RWPE2 (cell line): ENCODE measurements around the gene PHF2.

ENCODE experiments used
- ATAC-seq: fragments of 200-7000 bp; cut with Tn5 transposase; 3 replicates; pipeline ENCODE4 v1.9.1; 2021; ENCODE audit warnings: low read depth
- DNase-seq: peaks from one replicate; pipeline ENCODE4 v3.0.0-alpha.2; 2020; ENCODE audit warnings: low spot score
- H3K27ac ChIP-seq: fragments of 450-650 bp; 2 replicates; pipeline ENCODE4 v1.5.1; 2017; ENCODE audit warnings: mild to moderate bottlenecking; ENCODE audit not compliant: poor library complexity, severe bottlenecking
- H3K27me3 ChIP-seq: fragments of 250-450 bp; sonication (Bioruptor Pico); 2 replicates; pipeline ENCODE4 v1.5.1; 2021; ENCODE audit warnings: mild to moderate bottlenecking, moderate library complexity; ENCODE audit not compliant: insufficient read depth, poor library complexity, severe bottlenecking
- H3K36me3 ChIP-seq: fragments of 250-450 bp; sonication (Bioruptor Pico); 2 replicates; pipeline ENCODE4 v1.5.1; 2020; ENCODE audit warnings: low read depth, mild to moderate bottlenecking, moderate library complexity
- H3K4me1 ChIP-seq: fragments of 250-450 bp; sonication (Bioruptor Pico); 2 replicates; pipeline ENCODE4 v1.5.1; 2021; ENCODE audit warnings: mild to moderate bottlenecking, moderate library complexity; ENCODE audit not compliant: insufficient read depth, poor library complexity, severe bottlenecking
- H3K4me3 ChIP-seq: fragments of 250-450 bp; sonication (Bioruptor Pico); 2 replicates; pipeline ENCODE4 v1.5.1; 2021; ENCODE audit warnings: mild to moderate bottlenecking, moderate library complexity; ENCODE audit not compliant: severe bottlenecking
- H3K9me3 ChIP-seq: fragments of 250-450 bp; sonication (Bioruptor Pico); 2 replicates; pipeline ENCODE4 v1.5.1; 2021; ENCODE audit warnings: mild to moderate bottlenecking, moderate library complexity; ENCODE audit not compliant: severe bottlenecking
- TF ChIP-seq, protein P1 (sequence below): fragments of 450-650 bp; IDR thresholded peaks from one replicate; pipeline ENCODE4 v1.5.1; 2017; ENCODE audit warnings: mild to moderate bottlenecking, moderate library complexity; ENCODE audit not compliant: poor library complexity, severe bottlenecking

Gene PHF2

DNA sequence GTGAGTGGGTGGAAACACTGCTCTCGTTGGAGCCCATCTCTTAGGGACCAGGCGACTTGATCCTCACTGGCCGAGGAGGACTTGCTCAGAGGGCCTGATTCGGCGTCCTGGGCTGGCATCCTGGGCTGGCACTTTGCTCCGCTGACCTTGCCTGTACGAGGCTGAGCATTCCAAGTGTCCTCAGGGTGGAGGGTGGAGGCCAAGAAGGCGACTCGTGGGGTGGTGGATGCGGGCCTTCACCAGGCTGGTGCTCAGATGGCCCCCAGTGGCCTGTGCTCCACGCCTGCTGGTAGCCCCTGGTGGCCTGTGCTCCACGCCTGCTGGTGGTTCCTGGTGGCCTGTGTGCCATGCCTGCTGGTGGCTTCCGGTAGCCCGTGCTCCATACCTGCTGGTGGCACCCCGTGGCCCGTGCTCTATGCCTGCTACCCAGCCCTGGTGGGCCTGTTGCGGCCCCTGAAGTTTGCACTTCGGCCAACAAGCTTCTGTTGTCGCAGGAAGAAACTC lies 42.9 kb downstream of the PHF2 start:
- H3K4me3 ChIP-seq = no peak overlapping the region
- H3K27ac ChIP-seq = no peak overlapping the region
- TF ChIP-seq, protein P1, sequence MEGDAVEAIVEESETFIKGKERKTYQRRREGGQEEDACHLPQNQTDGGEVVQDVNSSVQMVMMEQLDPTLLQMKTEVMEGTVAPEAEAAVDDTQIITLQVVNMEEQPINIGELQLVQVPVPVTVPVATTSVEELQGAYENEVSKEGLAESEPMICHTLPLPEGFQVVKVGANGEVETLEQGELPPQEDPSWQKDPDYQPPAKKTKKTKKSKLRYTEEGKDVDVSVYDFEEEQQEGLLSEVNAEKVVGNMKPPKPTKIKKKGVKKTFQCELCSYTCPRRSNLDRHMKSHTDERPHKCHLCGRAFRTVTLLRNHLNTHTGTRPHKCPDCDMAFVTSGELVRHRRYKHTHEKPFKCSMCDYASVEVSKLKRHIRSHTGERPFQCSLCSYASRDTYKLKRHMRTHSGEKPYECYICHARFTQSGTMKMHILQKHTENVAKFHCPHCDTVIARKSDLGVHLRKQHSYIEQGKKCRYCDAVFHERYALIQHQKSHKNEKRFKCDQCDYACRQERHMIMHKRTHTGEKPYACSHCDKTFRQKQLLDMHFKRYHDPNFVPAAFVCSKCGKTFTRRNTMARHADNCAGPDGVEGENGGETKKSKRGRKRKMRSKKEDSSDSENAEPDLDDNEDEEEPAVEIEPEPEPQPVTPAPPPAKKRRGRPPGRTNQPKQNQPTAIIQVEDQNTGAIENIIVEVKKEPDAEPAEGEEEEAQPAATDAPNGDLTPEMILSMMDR = no peak
- H3K27me3 ChIP-seq = no peaks in the 10 kb centered on the region
- no peaks in the 10 kb centered on the region for H3K4me1 ChIP-seq
- ATAC-seq (no peak), DNase-seq (no peak)
- H3K9me3 ChIP-seq = no peaks in the 10 kb centered on the region
- no peaks in the 10 kb centered on the region for H3K36me3 ChIP-seq

DNA sequence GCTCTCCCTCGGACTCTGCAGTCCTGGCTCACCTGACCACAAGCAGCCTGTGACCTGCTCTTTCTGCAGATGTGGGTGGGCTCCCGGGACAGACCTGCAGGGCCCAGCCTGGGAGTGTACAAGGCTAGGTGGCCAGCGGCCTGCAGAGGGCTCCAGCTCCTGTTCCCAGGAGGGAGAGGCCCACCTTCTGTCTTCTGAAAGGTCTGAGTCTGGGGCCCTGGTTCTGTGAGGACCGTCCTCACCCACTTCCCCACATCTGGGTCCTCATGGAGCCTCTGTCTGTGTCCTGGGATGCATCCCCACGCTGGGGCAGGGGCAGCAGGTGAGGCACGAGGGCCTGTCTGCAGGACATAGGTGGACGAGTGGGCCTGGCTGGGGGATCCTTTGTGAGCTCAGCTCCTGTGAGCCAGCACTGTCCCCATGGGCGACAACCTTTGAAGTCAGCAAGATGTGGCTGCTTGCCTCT lies 43.7 kb downstream of the PHF2 start:
- TF ChIP-seq, protein P1 = no peak
- DNase-seq (no peak), ATAC-seq (no peak)
- Histone ChIP-seq H3K4me3 (no peak overlapping the region), H3K4me1 (no peaks in the 10 kb centered on the region), H3K9me3 (no peaks in the 10 kb centered on the region), H3K27ac (no peak overlapping the region), H3K36me3 (no peaks in the 10 kb centered on the region), H3K27me3 (no peaks in the 10 kb centered on the region)

DNA sequence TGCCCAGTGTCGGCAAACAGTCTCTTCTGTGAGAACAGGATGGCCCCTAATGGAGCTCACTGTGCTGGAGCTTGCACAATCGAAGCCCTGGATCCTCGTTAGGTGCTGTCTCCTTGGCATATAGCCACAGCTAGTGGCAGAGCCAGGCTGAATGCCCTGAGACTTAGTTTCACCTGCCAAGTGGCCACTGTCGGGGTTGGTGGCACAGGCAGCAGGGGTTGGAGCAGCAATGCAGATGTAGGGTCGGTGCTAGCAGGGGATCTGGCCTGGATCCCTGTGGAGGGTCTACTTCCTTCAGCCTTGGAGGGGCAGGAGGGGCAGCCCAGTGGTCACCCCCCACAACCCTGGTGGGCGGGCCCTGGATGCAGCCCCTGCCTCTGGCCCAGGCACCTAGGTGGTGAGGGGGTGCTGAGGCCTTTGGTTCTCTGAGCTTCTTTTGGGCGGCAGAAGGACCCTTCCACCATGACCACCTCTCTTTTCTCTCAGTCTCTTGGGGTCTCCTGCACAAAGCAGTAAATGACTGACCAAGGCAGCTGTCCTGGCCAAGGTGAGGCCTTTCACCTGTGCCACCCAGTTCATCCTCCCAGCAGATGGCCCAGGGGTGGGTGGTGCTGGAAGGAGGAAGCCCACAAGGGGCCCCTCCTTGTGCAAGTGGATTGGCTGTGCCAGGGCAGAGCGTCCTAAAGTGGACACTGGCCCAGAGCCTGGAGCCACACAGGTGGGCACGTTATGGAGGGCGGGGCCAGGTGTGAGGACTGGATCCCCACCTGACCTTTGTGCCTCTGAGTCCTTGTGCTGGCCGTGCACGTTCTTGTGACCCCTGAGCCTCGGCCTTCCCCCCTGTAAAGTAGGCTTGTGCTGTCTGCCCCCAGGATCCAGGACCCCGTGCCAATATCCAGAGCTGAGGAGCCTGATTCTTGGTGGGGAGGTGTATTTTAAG lies 44.8 kb downstream of the PHF2 start:
- no peak for DNase-seq

DNA sequence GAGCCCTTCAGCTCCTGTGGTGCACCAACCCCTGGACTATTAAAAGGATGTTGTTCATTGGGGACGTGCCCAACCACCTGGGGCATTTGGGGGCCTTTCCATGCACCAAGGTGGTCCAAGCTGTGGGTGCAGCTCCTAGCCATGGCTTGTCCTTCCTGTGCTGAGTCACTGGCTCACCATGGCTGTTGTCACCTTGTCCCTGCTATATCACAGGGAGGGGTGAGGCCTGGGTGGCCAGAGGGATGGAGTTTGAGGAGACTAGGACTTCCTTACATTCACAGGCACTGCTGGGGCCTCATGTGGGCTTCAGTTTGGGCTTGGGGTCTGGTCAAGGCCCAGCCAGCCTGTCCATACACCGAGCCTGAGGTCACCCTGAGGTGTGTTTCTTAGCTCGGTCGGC lies 45.5 kb downstream of the PHF2 start:
- H3K27me3 ChIP-seq = no peaks in the 10 kb centered on the region
- no peaks in the 10 kb centered on the region for H3K4me1 ChIP-seq
- ATAC-seq (no peak), DNase-seq (no peak)
- no peak overlapping the region for H3K27ac ChIP-seq
- no peaks in the 10 kb centered on the region for H3K36me3 ChIP-seq
- TF ChIP-seq, protein P1 = no peak
- peaks cover 1% of the 10 kb centered on the region for H3K9me3 ChIP-seq
- H3K4me3 ChIP-seq = no peak overlapping the region

More for the DNA sequence above, 44.8 kb downstream of the PHF2 start:
- ATAC-seq = no peak
- Histone ChIP-seq H3K9me3 (no peaks in the 10 kb centered on the region), H3K27me3 (no peaks in the 10 kb centered on the region), H3K4me1 (no peaks in the 10 kb centered on the region), H3K4me3 (no peak overlapping the region), H3K36me3 (no peaks in the 10 kb centered on the region), H3K27ac (no peak overlapping the region)
- TF ChIP-seq, protein P1 = no peak

DNA sequence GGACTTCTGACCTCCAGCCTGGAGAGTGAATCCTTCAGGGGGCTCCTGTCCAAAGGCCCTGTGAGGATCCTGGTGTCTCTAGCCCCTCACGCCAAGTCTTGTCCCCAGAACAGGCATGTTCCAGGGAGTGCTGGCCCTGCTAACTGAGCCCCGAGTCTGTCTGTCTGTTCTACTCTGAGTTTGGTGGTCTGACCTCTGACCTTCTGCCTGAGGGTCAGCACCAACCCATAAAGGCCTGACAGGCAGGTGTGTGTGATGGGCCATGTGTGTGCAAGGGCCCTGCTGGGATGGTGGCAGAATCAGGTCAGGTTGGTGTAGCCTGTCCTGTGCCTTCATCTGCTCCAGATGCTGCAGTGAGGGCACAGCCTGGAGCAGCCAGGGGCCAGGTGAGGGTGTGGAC lies 46.3 kb downstream of the PHF2 start:
- H3K27ac ChIP-seq = no peak overlapping the region

More for the DNA sequence above, 46.3 kb downstream of the PHF2 start:
- Histone ChIP-seq H3K27me3 (no peaks in the 10 kb centered on the region), H3K36me3 (no peaks in the 10 kb centered on the region), H3K4me1 (no peaks in the 10 kb centered on the region), H3K4me3 (no peak overlapping the region), H3K9me3 (peaks cover 1% of the 10 kb centered on the region)
- no peak for ATAC-seq
- no peak for DNase-seq
- TF ChIP-seq, protein P1 = no peak
